Urinary bladder (tissue), 2 donors: ENCODE results near the gene NEGR1. TPM values are rescaled to one million over a fixed set of nuclear protein-coding genes. Genes with fewer than 3 reads are reported as not detected.

Experiments used
- polyA plus RNA-seq: library from polyadenylated mRNA; stranded (reverse); fragments of 200-250 nt; gene quantifications from one replicate; pipeline ENCODE4 v1.2.3, GENCODE V29; 2013
- small RNA-seq: library from RNA; depleted of rRNA; stranded (forward); fragments of <200 nt; gene quantifications from one replicate; pipeline ENCODE3, GENCODE V24; 2014
- total RNA-seq: library from RNA; depleted of rRNA; stranded (reverse); fragments of >200 nt; gene quantifications from one replicate; pipeline ENCODE4 v1.2.3, GENCODE V29; 2014
- donor health status: healthy.

The NEGR1 gene
- total and polyA plus RNA-seq, 2 donors: 38.2 to 92.3 TPM

Small RNAs within 50 kb of the gene (small RNA-seq; reads per million reads assigned to genes)
- gene AL358453.1 (not detected), gene AL359821.1 (not detected)
